Femur (tissue), 1 donor: ENCODE results near the gene CTNNAL1.
"Not testable (repeated sequence)": the region's sequence is repeated elsewhere in the genome, so short reads cannot be mapped to it uniquely, and the experiment has no call there.

Source experiments
- DNase-seq: peaks from one replicate; pipeline ENCODE4 v3.0.0-alpha.2; 2017

The CTNNAL1 gene

GRCh38 chr9:108924466-108924865, 88.8 kb downstream of the CTNNAL1 start:
- no peak for DNase-seq

- no peak for DNase-seq
Measured at GRCh38 chr9:108921200-108921599, 92.1 kb downstream of the CTNNAL1 start.

- not testable (repeated sequence) for DNase-seq
Measured at GRCh38 chr9:108920401-108920800, 92.9 kb downstream of the CTNNAL1 start.

GRCh38 chr9:108919517-108919916, 93.8 kb downstream of the CTNNAL1 start:
- no peak for DNase-seq

- DNase-seq: no peak
Measured at GRCh38 chr9:108913391-108913790, 99.9 kb downstream of the CTNNAL1 start.

- no peak for DNase-seq
Measured at GRCh38 chr9:108911820-108912219, 101.5 kb downstream of the CTNNAL1 start.

GRCh38 chr9:108910914-108911313, 102.4 kb downstream of the CTNNAL1 start:
- DNase-seq: no peak

- no peak for DNase-seq
Measured at GRCh38 chr9:108910402-108910801, 102.9 kb downstream of the CTNNAL1 start.

- DNase-seq: no peak
Measured at GRCh38 chr9:108905494-108905893, 107.8 kb downstream of the CTNNAL1 start.

GRCh38 chr9:108904161-108904560, 109.1 kb downstream of the CTNNAL1 start:
- DNase-seq: no peak

GRCh38 chr9:108903420-108904103, 109.7 kb downstream of the CTNNAL1 start:
- DNase-seq: no peak

- DNase-seq: no peak
Measured at GRCh38 chr9:108900176-108900575, 113.1 kb downstream of the CTNNAL1 start.

GRCh38 chr9:108899023-108899695, 114.1 kb downstream of the CTNNAL1 start:
- not testable (repeated sequence) for DNase-seq

- no peak for DNase-seq
Measured at GRCh38 chr9:108897324-108898096, 115.8 kb downstream of the CTNNAL1 start.

GRCh38 chr9:108894225-108894997, 118.9 kb downstream of the CTNNAL1 start:
- no peak for DNase-seq
